Stimulated activated CD4-positive, alpha-beta T cell treated with anti-CD3 and anti-CD28 coated beads, Interleukin-1b, Interleukin-23, amount 100 ng/mL, for 48 hours (primary cell): ENCODE results near the gene CELSR3.

Source experiments
- DNase-seq: peaks from one replicate; pipeline ENCODE4 v3.0.0-alpha.2; 2020

The CELSR3 gene

DNA sequence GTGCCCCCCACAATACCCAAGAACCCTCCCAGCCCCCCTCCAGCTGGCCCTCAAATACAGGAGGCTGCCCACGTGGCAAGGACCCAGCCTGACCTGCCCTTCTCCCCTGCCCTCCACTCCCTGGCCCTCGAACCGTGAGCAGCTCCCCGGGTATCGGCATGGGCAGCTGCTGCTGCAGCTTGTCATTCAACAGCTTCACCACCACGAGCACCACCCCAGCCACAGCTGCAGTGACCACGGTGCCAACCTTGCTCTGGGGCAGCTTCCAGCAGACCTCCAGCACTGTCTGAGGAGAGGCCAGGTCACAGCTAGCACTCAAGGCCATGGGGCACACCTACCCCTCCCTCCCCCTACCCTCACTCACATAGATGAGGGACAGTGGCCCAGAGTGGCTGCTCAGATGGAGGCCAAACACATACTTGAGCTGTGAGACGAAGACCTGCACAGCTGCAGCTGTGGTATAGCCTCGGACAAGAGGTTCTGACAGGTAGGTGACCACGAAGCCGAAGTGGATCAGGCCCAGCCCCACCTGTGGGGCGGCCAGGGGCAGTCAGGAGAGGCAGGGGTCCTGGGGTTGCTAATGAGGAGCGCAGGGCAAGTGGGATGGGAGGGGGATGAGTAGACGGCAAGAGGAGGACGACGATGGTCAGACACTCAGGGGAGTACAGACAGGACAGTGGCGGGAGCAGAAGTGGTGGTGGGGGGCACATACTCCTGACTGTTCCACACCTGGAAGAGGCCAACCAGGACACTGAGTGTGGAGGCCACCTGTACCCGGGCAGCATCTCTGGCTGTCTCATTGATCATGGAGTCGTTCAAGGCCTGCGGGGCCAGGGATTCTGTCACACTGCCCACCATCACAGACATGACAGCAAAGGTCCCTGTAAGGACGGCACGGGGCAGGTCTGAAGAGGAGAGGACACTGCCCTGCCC, 30.9 kb downstream of the CELSR3 start:
- DNase-seq, result no peak

DNA sequence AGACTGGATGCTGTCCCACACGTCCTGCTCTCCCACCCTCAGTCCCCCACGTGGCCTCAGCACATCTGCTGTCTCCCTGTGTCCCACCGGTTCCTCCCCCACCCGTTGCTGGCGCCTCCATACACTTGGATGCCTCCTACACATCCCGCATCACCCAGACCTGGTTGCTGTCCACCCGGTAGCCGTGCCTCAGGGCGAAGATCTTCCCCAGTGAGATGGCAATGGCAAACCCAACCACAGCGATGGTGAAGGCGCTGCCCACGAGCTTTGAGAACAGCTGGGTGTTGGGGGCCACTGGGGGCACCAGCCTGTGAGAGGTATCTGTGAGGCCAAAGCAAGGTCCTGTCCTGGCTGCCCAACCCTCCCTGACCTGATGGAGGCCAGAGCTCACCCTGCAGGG, 31.9 kb downstream of the CELSR3 start:
- DNase-seq, result no peak

DNA sequence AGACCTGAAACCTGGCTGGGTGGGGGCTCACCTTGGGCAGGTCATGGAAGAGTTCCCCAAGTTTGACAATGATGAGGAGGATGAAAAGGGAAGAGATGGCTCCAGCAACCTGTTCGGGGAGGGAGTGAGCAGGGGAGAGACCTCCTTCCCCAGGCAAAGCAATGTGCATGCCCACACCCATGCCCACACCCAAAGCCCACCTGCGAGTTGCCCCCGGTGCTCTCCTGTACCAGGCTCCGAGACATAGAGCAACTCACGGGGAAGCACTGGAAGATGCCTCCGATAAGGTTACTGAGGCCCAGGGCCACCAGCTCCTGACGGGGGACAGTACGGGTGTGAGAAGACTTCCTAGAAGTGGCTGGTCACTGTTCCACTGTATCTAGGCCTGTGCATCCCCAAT, 32.3 kb downstream of the CELSR3 start:
- no peak for DNase-seq

DNA sequence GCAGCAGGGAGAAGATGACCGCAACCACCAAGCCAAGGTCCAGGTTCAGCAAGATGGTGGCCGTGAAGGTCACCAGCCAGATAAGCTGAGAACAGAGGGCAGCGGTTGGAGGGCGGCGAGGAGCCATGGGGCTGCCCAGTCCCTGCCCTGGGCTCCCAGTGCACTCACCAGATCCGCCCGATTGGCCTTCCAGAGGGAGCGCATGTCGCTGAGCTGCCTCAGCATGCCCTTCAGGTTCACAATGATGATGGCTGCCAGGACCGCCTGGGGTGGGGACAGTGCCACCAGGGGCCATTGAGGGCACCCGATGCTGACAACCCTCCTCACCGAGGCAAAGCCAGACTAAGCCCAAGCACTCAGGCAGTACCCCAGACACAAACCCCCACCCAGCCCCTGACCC, 32.8 kb downstream of the CELSR3 start:
- no peak for DNase-seq

DNA sequence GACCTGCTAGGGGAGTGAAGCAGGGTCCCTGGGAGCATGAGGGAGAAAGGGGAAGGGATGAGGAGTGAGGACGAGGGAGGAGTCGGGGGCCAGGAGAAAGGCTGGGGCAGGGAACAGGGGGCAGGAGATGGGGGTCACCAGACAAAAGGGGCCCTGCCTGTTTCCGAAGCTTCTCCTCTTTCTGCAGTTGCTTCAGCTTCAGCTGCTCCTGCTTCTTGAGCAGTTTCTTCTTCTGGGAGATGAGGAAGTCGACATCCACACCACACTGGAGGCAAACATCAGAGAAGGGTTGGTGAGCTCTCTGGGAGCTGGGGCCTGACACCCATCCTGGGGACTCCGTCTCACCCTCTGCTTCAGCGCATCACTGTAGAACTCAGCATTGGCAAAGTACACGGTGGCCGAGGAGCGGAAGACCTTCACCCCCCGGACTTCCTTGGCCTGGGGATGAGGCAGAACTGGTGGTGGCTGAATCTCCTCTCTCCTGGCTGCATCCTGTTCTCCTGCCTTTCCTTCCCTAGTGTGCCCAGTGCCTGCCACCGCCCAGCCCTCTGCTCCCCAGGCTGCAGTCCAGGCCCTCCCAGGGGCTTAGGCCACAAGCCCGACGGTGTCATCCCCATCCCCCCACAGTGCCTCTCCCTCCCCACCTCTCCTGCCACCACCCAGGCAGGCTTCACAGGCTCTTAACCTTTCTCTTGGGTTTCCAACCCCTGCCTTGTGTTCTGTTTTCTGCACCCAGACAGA, 34.2 kb downstream of the CELSR3 start:
- DNase-seq, result no peak

DNA sequence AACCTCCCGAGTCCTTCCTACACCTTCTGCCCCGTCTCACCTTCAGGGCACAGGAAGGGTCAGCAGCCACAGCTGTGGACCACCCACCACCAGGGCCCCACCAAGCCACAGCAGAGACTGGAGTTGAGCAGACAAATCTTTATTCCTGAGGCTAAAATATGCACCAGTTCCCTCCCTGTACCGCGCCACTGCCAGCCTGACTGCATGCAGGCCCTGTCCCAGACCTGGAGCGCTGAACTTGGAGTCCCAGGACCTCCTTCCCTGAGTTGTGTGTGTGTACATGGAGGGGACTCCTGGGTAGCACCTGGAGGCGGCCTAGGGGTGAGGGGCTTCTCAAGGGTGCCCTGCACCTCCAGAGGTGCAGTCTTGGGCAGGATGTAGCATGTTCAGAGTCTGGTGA, 37.1 kb downstream of the CELSR3 start:
- no peak for DNase-seq

DNA sequence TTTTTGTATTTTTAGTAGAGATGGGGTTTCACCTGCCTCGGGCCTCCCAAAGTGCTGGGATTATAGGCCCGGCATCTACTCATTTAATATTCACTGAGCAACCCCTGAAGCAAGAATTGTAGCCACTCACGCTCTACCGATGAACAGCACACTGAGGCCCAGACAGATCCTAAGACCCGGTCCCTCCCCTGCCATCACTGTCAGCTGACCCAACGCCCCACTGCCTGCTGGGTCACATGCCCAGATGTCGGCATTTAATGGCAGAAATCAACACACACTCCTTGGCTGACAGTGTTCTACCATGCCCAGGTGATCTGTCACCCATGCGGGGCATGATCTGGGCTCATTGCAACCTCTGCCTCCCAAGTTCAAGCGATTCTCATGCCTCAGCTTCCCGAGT, 37.9 kb downstream of the CELSR3 start:
- DNase-seq, result no peak

DNA sequence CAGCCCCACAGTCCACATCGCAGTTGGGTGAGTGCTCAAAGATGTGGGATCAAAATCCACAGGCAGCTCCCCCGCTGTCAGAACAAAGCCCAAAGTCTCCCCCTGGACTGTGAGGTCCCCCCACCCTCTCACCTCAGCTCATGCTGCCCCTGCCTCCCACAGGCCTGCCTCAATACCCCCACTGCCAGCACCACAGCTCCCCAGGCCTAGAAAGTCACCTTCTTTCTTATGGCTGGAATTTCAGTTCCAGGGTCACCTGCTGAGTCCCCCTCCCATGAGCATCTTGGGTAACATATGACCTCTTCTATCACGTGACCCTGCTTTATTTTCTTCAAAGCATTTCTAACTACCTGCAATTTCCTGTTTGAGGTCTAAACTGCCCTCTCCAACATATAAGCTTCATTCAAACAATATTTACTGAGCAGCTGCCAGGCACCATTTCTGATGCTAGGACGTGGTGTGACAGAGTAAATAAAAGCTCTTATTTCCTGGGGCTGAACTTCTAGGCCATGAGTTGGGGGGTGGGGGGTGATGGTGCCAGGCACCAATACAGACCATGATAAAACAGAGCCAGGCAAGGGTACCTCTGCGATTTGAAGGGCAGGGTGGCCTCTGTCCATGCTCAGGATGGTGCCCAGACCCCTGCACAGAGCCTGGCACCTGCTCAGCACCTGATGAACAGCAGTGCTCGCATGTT, 38.7 kb downstream of the CELSR3 start:
- no peak for DNase-seq

DNA sequence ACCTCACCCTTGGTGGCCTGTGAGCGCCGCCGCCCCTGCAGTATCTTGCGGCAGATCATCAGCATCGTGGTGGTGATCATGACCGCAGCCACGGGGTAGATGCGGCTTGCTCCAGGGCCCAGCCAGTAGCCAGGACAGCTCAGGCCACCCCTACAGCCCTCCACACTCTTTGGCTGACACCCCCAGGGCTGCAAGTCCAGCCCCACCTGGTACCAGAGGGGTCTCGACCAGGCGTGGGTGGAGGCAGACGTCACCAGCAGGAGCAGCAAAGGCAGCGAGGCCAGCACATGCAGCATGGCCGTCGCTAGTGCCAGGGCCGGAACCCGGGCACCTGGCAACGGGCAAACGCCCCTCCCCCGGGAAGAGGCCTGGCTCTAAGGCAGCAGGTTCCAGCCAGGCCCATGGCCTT, 41.2 kb downstream of the CELSR3 start, which contains the start of gene TMEM89:
Gene TMEM89, minus strand, starts transcription at position 309 of the 409 bp plus-strand sequence. Its CDS starts 13 bp downstream, at position 296.
- DNase-seq, result no peak

DNA sequence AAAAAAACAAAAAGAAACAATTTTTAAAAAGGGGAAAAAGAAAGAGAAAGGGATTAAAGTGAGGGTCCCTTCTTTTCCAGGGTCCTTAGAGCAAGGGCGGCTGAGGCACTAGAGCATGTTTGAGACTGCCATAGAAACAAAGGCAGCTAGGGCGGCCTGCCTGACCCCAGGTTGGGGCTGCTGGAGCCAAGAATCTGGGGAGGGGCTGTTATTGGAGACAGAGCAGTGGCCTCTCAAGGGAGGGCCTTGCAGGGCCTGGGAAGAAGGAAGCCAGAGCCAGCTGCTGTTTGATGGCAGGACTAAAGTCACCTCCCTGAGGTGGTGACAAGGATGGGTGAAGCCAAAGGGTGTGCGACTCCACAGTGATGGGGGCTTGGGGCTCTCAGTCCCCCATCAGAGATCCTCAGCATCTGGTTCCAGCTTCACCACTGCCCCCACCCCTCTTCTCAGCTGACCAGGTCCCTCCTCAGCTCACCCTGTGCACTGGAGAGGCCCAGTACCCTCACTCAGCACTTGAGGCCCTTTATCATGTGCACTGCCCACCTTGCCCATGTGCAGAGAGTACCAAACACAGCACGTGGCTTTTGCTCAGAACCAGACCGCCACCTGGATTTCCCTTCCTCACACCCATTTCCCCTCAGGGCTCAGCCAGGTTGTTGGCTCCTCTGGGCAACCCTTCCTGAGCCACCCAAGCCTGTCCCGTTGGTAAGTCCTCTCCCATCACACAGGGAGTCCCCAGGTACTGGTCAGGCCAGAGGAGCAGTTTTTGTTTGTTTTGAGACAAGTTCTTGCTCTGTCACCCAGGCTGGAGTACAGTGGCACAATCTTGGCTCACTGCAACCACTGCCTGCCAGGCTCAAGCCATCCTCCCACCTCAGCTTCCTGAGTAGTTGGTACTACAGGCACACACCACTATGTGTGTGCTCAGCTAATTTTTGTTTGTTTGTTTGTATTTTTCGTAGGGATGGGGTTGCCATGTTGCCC, 42.9 kb downstream of the CELSR3 start:
- no peak for DNase-seq

DNA sequence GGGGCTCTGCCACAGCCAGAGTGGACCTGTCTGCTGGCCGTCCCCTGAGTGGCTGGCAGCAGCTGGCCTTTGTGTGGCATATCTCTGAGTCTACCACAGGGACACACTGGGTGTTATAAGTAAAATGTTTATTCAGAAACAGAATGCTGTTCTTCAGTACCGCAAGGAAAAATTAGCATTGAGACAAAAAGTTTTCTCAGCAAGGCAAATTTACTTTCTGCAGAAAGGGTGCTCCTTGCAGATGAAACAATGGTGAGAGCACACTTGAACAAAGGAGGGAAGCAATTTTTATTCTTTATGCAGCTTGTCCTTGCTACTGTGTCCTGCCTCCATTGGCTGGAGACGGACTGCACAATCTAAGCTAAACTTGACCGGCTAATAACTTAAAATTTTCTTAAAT, 45.1 kb downstream of the CELSR3 start:
- DNase-seq, result no peak

DNA sequence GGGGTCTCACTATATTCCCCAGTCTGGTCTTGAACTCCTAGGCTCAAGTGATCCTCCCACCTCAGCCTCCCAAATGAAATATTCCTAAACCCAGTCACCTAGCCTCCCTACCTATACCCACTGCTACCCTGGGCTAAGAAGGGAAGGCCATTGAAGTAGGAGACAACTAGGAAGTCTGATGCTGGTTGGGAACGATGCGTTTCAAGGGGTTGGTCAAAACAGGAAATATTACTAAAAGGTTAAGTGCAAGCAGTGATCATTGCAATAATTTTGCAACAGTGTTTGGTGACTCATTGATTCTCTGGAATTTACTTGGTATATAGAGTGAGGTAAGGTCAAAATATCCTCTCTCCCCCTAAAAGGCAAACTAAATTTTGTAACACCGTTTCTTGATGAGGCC, 48.6 kb downstream of the CELSR3 start:
- DNase-seq, result no peak

DNA sequence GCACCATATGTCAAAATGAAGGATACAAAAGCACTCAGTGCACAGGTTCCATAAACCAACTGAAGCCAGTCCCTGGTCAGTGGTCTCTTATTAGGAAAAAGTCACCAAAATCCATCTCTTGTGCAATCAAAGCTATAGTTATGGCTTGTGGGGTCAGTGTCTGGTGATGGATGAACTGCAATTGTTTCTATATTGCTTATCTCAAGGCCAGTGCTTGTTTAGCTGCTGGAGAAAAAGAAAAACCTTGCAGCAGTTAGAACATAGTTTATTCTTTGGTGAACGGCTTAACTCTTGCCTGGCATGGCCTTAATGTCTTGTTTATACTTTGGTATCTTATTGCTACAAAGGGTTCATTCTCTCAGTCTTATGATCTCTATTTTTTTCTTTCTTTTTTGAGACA, 50.4 kb downstream of the CELSR3 start:
- no peak for DNase-seq

DNA sequence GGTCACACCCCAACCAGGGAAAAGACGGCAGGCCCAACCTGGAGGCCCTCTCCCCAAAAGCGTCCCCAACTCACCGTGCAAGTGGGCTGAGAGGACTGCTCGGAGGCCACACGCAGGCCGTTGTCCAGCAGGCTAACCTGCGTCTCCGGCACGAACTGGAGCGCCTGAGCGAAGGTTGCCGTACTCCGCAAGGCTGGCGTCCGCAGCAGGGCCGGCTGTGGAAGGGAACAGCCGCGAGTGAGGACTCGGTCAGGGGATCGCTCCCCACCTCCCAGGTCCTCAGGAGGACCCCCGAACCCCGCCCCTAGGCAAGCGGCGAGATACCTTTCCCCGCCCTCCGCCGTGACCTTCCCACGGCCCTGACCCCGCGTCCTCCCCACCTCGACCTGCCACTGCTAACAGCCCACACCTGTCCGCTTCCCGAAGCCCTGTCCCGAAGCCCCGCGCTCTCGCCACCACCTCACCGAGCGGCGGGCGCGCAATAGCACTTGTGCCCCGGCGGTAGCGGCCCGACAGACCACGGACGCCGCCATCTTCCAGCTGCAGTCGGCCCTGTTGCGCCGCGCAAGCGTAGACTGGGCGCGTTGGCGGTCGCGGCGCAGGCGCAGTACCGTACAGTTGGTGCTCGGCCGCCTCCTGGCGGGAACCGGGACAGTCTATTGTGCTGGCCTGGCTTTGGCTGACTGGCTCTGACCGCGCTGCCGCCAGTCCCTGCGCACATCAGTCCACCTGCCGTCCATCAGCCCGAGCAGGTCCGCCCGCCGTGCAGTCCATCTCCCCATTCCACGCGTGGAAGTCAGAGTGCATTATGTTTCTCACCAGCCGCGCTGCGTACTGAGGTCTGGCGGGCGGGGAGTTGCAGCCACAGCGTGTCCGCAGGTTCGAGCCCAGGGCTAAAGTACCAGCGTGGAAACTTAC, 53.3 kb downstream of the CELSR3 start, which contains the start of gene UQCRC1:
Gene UQCRC1, minus strand, starts transcription at position 559 of the 918 bp plus-strand sequence. Its CDS starts 26 bp downstream, at position 533.
- peak; percentile 92 for DNase-seq

DNA sequence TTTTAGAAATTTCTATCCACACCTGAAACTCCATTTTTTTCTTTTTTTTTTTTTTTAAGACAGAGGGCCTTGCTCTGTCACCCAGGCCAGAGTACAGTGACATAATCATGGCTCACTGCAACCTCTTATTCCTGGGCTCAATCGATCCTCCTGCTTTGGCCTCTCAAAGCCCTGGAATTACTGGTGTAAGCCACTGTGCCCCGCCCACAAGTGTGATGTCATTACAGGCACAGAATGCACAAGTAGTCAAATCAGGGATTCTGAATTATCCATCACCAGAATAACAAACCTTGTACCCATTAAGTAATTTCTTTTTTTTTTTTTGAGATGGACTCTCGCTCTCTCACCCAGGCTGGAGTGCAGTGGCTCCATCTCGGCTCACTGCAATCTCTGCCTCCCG, 55.2 kb downstream of the CELSR3 start:
- DNase-seq, result peak; percentile 42

DNA sequence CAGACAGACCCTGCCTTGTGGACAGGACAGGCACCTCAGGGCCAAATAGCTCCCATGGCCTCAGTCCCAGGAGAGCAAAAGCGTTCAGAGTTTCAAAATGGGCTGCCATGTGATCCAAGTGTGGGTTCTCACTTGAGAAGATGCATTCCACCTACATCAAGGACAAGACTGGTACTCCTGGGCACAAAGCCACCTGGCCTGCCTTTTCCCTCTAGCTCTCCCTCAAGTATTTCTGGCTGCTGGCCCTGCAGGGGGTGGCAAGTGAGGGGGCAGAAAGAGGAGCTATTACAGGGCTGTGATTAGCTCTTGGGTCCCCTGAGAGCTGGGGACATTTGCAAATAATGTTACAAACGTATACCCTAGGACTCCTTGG, 61.1 kb downstream of the CELSR3 start:
- no peak for DNase-seq

DNA sequence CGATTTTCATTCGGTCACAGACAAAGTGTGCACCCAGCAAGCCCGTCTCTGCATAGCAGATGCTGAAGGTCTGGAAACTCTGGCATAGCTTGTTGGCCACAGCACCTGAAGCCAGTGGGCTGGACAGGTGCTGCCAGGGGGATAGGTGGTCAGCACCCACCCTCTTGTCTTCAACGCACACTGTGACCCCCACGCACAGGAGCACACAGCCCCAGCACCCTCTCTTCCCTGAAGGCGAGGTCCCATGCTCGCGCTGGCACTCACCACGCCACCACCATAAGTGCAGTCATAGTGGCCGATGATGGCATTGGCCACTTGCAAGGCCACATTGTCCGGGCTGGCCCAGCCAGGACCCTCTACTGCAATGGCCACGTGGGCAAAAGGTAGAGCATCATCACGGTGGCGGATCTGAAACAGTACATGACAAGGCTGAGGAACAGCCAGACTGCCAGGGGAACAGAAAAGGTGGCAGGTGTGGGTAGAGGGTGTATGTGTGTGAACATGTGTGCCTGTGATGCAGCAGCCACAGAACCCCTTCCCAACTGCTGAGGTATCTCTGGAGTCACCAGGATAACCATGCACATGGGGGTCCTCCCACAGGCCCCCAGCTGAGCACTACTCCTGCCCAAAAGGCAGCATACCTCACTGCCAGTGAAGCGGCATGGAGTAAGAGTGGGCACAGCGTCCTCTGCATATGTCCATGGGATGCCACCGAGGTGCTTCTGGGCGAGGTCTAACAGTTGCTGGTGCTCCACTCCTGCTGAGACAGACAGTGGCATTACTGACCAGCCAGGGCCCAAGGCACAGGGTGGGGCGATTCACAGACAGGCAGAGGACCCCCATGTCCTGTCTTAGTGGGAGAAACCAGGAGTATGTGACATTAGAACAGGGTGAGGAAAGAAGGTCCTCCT, 61.7 kb downstream of the CELSR3 start:
- no peak for DNase-seq

DNA sequence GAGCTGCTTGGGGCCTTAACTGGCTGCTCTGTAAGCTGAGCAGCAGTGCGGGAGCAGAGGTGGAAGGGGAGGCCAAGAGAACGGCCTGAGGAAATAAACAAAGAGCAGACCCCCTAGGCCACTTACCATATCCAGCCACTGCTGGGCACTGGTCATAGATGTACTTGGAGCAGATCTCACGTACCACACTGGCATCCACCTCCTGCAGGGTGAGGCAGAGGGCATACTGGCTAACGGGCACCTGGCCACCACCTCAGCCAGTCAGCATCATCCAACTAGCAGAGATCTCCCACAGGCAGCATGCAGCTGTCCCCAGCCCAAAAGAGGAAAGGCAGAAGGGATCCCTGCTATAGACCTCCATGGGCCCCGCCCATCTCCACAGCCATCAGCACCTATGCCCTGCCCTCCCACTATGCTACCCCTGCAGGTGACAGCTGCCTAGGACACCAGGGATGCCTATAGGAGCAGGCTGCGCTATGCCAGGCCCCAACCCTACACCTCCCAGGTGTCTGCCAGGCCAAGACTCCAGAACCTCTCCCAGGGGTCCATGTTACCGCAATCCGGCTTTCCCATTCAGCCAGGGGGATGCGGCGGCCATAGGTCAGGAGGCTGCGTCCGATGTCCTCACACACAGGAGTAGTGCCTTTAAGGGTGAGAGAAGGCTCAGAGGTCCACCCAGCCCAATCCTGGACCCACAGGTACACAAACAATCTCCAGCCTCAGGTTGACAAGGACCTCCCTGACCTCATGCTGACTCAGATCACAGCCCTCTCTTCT, 63.0 kb downstream of the CELSR3 start:
- DNase-seq, result no peak

DNA sequence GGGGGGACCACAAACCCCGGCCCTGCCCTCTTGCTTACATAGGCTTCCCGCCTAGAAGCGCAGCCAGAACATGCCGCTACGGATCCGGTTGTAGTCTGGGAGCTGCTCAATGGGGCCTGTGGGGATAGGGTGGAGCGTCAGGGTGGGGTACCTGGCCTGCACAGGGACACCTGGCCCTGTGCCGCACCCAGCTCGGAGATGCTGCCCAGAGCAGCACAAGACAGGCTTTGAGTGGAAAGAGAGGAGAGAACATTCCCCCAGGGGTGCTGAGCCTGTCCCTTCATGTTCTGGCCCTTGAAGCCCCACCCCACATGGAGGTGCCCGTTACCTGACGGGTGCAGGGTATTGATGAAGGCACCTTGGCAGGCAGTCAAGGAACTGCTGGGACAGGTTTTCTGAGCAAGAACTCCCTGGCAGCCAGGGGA, 63.6 kb downstream of the CELSR3 start:
- DNase-seq, result no peak
